Occipital lobe (tissue), 2 donors: ENCODE measurements around the gene TMEM222. TPM values are rescaled to one million over a fixed set of nuclear protein-coding genes. Genes with fewer than 3 reads are reported as not detected.
"Not testable (repeated sequence)": the region's sequence is repeated elsewhere in the genome, so short reads cannot be mapped to it uniquely, and the experiment has no call there.

Experiments
- DNase-seq: peaks from one replicate; lab custom pipeline; 2025; lab: John Stamatoyannopoulos, UW
- total RNA-seq: library from RNA; depleted of rRNA; stranded (reverse); fragments of >200 nt; gene quantifications from one replicate; pipeline ENCODE4 v1.2.3, GENCODE V29; 2014

TMEM222 gene, protein sequence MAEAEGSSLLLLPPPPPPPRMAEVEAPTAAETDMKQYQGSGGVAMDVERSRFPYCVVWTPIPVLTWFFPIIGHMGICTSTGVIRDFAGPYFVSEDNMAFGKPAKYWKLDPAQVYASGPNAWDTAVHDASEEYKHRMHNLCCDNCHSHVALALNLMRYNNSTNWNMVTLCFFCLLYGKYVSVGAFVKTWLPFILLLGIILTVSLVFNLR
- 16.8 TPM for total RNA-seq

DNA sequence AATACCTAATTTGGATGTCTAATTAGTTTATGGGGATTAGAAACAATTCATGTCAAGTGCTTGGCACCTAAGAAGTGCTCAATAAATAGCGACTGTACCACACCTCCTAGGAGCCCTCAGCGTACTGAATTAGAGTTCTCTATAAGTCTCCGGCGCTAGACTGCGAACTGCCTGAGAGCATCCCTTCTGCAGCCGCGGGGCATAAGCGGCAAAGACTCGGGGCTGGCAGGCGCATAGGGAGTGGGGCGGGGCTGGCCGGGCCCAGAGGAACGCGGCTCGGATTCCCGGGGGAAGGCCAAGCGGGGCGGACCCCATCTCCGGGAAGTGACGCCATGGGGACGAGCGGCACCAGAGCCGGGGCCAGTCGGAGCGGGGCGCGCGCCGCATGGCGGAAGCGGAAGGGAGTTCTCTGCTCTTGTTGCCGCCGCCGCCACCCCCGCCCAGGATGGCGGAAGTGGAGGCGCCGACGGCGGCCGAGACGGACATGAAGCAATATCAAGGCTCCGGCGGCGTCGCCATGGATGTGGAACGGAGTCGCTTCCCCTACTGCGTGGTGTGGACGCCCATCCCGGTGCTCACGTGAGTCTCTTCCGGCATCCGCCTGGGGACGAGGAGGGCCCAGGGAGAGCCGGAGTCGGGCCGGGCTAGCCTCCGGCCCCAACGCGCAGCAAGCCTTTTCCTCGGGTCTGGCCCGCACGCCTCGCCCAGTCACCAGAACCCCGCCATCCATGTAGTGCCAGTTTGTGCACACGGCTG lies at the start of gene TMEM222:
Gene TMEM222, plus strand, starts transcription at position 351 of the 756 bp plus-strand sequence. Its CDS starts 35 bp downstream, at position 386.
- peak; percentile 96 for DNase-seq

DNA sequence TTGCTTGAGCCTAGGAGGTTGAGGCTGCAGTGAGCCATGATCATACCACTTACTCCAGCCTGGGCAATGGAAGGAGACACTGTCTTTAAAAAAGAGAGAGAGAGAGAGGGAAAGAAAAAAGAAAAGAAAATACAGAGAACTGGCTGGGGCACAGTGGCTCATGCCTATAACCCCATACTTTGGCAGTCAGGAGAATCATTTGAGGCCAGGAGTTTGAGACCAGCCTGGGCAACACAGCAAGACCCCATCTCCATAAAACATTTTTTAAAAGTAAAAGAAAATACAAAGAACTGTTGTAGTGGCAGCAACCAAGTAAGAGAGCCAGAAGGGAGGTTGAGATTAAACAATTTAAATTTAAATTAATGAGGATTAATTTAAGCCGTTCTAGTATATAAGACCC lies 47.8 kb upstream of the TMEM222 start:
- DNase-seq: no peak

DNA sequence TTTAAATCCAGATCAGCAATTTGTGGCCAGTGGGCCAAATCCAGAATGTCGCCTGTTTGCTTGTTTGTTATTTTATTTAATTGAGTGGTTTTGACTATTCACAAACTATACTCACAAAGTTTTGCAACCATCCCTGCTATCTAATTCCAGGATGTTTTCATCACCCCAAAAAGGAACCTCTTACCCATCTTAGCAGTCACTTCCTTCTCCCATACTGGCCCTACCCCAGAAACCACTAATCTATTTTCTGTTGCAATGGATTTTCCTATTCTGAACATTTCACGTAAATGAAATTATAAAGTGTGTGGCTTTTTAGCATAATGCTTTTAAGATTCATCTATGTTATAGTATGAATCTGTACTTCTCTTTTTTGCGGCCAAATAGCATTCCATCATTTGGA lies 46.3 kb upstream of the TMEM222 start:
- DNase-seq: no peak

DNA sequence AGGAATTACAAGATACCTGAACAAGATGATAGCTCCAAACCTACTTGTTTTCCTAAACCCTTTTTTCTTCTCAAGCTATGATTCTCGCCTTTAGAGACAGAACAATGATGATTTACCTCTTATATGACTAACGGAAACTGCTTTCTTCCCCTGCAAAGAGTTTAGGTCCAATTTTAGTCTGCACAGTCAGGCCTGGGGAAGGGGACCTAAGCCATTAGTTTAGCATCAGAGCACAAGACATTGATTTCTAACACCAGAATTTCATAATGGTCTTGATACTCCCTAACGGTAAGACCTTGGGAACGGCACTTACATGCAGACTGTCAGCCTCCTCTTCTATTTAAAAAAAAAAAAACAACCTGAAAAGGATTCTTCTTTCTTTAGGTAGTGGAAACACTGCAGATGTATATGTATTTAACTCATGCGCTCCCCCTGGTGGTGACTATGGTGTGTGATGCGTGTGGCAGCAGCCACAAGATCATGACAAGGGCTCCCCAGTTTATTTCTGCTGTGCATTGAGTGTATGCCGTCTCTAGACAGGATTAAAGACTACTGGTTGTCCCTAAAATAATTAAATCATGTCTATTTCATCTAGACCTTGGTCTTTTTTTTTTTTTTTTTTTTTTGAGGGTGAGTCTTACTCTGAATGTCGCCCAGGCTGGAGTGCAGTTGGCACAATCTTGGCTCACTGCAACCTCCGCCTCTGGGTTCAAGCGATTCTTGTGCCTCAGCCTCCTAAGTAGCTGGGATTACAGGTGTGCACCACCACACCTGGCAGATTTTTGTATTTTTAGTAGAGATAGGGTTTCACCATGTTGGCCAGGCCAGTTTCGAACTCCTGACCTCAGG lies 37.3 kb upstream of the TMEM222 start:
- DNase-seq: peak; percentile 52

DNA sequence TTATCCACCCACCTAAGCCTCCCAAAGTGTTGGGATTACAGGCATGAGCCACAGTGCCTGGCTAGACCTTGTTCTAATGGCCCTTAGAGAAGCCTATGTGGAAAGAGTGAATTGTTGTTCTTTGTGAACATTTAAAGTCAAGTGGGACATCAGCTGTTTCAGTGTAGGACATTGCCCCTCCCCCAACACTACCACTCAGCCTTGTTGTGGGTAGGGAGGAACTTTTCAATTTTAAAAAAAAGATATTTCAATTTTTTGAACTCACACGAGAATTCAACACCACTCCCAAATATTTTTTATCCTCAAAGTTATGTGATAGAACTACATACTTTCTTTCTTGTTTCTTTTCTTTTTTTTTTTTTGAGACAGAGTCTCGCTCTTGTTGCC lies 36.7 kb upstream of the TMEM222 start:
- DNase-seq: no peak

DNA sequence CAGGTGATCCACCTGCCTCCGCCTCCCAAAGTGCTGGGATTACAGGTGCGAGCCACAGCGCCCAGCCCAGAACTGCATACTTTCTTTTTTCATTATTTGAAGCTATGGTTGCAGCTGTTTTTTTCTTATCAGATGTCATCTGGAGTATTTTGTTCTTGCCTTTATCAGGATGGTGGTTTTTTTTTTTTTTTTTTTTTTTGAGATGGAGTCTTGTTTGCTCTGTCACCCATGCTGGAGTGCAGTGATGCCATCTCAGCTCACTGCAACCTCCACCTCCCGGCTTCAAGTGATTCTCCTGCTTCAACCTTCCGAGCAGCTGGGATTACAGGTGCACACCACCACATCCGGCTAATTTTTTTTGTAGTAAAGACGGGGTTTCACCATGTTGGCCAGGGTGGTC lies 36.1 kb upstream of the TMEM222 start:
- not testable (repeated sequence) for DNase-seq

DNA sequence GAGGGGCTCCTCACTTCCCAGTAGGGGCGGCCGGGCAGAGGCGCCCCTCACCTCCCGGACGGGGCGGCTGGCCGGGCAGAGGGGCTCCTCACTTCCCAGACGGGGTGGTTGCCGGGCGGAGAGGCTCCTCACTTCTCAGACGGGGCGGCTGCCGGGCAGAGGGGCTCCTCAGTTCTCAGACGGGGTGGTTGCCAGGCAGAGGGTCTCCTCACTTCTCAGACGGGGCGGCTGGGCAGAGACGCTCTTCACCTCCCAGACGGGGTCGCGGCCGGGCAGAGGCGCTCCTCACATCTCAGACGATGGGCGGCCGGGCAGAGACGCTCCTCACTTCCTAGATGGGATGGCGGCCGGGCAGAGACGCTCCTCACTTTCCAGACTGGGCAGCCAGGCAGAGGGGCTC lies 32.8 kb upstream of the TMEM222 start:
- DNase-seq: not testable (repeated sequence)

DNA sequence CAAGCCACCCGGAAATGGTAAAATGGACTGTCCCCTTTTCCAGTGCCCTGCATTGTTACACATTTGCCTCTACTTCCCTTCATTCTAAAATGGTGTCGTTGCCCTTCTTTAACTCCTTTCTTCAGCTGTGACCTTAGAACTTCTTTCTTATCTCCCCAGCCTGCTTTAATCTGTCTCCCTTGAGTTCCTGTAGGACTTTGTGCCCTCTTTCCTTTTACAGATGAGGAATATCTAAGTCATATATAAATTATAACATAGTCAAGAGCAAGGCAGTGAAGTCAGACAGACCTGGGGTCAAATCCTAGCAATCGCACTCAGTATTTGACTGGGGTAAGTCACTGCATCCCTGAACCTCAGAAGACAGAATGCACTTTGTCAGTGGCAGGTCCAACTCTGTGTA lies 31.4 kb upstream of the TMEM222 start:
- no peak for DNase-seq

DNA sequence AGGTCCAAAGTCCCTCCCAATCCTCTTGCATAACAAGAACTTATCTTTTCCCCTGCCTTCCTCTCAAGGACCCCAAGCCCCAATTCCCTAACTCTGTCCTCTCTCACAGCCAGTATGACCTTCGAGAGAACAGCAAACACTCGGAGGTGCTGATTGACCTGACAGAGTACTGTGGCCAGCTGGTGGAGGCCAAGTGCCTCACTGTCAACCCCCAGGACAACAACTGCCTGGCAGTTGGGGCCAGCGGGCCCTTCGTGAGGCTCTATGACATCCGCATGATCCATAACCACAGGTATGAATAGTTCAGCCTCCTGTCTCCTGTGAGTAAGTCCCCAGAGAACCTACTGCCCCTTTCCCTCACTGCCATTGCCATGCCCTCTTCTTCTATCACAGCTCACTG lies 29.9 kb upstream of the TMEM222 start:
- no peak for DNase-seq

DNA sequence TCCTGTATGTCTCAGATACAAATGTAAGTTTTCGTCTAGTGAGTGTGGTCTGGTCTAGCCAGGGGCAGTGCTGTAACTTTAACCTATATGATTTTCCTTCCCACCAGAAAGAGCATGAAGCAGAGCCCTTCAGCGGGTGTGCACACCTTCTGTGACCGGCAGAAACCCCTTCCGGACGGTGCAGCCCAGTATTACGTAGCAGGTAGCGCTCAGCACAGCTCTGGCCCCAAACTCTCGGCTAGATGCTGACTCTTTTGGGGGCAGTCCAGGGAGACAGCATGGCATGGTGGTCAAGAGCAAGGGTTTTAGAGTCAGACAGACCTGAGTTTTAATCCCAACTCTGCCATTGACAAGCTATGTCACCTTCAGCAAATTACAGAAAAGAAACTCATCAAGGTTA lies 28.0 kb upstream of the TMEM222 start:
- no peak for DNase-seq

DNA sequence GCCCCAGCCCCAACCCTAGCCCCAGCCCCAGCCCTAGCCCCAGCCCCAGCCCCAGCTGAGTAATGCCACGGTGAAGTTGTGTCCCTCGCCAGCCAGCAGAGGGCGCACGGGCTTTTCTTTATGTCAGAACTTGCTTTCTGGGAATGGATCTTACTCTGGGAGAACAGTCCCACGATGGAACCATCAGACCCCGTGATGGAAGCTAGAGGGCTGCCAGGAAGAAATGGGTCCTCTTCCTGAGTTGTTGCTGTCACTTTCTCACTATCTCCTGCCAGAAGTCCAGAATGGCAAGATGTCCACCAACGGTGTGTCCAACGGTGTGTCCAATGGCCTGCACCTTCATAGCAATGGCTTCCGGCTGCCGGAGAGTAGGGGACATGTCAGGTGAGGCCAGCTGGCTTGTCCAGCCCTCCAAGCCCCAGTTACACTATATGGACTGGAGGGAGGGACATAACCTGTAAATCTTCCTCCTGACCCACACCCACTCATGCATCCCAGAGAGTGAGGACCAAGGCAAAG lies 25.1 kb upstream of the TMEM222 start:
- peak; percentile 31 for DNase-seq

DNA sequence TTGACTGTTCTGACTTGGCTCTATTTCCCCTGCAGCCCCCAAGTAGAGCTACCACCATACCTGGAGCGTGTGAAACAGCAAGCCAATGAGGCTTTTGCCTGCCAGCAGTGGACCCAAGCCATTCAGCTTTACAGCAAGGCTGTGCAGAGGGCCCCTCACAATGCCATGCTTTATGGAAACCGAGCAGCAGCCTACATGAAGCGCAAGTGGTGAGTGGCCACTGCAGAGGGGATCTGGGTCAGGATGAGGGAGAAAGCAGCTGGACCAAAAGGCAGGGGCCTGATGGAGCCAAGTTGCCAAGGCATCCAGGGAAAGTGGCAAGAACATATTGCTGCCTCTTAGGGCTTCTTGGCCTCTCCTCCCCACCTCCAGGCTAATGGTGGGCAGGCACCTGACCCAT lies 24.1 kb upstream of the TMEM222 start:
- DNase-seq: no peak

DNA sequence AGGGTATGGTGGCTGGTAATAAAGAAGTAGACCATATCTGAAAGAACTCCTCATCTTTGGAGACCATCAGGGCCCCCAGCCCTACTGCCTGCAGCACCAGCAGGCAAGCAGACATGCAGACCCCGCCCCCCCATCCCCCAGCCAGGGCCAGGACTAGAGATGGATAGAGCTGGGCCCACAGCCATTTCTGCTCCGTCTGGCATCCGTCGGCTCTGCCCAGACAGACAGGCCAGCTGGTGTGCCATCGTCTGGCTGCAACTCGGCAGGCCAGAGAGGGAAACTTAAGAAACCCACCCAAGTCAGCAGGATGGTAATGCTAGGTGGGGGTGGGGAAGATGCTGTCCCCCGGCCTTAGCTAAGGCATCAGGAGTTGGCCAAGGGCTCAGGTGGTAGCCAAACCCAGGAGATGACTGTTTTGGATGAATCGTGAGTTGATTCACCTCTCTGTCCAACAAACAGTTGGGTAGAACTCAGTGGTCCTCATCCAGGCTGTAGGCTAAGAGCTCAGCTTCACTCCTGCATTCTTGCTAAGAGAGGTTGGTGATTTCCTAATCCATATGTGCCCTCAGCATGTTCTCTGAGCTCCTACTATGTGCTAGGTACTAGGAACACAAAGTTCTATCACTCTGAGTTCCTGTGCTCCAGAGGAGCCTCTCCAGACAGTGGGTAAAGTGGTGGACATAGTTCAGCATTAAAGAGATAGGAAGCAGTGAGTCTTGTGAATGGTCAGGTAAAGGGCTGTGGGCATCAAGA lies 23.2 kb upstream of the TMEM222 start:
- DNase-seq: no peak

DNA sequence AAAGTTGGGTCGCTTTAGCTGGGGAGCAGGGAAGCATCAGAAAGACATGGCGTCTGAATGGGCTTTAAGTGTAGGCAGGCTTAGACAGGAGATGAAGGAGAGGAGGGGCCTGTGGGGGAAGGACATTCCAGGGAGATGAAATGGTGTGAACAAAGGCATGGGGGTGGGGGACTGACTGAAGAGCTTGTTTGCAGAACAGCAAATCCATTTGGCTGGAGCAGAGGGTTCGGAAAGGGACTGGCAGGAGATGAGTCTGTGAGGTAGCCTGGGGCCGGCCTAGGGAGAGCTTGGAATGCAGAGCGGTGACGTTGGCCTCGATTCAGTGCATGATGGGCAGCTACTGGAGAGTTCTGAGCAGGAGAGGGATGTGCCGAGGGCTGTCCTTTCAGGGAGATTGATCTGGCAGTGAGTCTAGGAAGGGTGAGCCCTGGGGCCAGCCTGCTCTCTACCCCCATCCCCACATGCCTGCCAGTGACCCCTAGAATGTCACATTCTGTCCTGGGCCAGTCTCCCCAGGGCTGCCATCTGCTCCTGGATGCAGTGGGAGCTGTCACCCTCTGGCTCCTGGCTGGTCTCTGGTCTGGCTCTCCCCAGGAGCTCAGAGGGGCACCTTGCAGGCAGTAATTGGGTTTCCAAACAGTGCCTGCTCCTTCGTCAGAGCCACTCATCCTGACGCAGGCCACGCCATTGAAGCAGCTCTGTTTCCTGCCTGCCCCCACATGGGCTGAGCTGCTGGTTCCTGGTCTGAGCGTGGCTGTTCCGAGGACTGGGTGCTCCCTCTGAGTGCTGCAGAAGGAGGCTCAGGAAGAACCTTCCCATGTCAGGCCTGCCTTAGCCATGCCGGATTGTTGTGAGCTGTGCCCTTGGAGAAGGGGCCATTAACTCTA lies 22.3 kb upstream of the TMEM222 start:
- peak; percentile 58 for DNase-seq

DNA sequence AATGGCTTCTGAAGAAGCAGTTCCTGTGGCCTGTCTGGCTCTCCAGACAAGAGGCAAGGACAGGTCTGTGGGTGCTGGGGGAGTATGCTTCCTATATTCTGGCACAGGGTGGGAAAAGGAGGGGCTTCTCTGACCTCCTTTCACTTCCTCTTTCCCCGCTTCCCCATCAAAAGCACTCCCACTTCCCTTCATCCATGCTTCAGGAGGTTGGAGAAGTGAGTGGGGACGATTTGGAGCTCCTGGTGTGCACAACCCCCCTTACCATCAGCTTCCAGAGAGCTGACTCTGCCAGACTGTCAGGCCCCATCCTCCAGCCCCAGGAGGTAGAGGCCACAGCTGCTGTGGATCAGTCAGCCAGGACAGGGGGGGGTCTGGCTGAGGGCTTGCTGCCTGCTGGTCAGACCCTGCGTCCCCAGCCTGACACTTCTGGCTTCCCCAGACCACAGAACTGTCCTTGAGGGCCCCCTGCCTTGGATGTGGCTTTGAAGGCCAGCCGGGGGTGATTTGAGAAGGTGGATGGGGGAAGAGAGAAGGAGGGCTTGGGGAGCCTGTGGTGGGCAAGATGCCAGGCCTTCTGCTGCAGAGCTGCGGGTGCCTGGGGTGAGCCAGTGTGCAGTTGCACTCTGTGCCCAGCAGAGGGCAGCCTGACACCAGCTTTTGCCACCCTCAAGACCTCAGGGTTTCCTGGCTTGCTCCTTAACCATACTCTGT lies 21.5 kb upstream of the TMEM222 start:
- peak; percentile 69 for DNase-seq

DNA sequence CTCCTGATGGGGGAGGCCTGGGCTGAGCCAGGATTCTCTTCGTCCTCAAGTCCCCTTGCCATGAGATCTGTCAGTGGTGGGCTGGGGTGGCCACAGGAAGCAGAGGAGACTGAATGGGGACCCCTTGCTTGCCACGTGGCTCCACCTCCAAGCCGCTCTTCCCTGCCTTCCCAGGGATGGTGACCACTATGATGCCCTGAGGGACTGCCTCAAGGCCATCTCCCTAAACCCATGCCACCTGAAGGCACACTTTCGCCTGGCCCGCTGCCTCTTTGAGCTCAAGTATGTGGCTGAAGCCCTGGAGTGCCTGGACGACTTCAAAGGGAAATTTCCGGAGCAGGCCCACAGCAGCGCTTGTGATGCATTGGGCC lies 20.9 kb upstream of the TMEM222 start:
- no peak for DNase-seq

DNA sequence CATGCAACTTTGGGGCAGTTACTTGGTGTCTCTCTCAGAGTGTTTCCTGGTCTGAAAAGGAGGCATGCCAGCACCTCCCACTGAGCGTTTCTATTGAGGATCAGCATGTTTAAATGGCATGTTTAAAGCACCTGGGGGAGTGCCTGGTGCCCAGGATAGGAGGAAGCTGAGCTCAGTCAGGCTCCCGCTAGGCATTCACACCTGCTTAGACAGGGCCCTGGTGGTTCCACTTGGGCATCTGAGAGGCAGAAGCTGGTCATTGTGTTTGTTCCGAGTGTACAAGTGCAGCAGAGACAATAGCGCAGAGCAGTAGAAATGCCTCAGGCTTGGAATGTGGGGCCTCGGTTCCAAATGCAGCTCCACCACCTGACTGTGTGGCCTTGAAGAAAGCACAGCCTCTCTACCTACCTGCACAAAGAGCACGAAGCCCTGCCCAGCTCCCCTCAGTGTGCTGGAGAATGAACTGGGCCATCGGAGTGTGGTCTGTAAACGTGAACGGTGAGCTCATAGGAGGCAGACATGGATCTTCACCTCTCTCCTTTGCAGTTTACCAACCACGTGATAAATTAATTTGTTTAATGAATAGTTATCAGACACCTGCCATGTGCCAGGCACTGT lies 20.3 kb upstream of the TMEM222 start:
- DNase-seq: no peak

DNA sequence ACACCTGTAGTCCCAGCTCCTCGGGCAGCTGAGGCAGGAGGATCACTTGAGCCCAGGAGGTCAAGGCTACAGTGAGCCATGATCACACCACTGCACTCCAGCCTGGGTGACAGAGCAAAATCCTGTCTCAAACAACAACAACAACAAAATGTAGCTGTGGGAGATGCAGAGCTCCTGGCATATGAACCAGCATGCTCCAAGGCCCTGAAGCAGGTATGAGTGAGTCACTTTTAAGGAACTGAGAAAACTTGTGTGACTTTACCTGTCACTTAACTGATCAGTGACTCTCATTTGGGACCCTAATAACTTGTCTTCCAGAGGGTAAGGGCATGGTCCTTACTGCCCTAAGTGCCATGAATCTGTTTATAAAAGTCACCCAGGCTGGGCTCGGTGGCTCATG lies 19.4 kb upstream of the TMEM222 start:
- no peak for DNase-seq

DNA sequence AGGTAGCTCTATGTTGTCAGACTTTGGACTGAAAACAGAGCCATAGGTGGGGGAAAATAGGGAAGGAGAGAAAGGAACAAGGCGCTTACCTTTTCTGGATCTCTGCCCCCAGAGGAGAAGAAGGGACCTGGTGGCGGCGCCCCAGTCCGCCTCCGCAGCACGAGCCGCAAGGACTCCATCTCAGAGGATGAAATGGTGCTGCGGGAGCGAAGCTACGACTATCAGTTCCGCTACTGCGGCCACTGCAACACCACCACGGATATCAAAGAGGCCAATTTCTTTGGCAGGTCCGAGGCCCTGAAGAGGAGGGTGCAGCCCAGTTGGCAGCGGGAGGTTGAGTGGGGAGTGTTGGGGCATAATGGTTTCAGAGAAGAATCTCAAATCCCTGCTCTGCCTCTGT lies 18.5 kb upstream of the TMEM222 start:
- no peak for DNase-seq
